Astrocyte of the spinal cord (primary cell): ENCODE data around the gene ZNF624.
A peak's percentile ranks its signal among the peaks of the same experiment; 100 is the strongest.
"Not testable (repeated sequence)": the region's sequence is repeated elsewhere in the genome, so short reads cannot be mapped to it uniquely, and the experiment has no call there.

Experiments used
- DNase-seq: peaks from one replicate; pipeline ENCODE4 v3.0.0; 2011; ENCODE audit warnings: low read depth, low spot score
- H3K4me3 ChIP-seq: 2 replicates; pipeline ENCODE4 v1.5.1; 2011; ENCODE audit warnings: low read depth, mild to moderate bottlenecking, low read length, moderate library complexity
- in situ Hi-C: cut with HindIII; loops from 2 replicates; pipeline ENCODE4 v1.10.0; 2017; ENCODE audit warnings: low sequenced_read_pairs
- TF ChIP-seq, protein P1 (sequence below): IDR thresholded peaks from 2 replicates; pipeline ENCODE4 v1.5.1; 2012; ENCODE audit warnings: low read depth, mild to moderate bottlenecking, low read length, inconsistent platforms

Gene ZNF624

DNA sequence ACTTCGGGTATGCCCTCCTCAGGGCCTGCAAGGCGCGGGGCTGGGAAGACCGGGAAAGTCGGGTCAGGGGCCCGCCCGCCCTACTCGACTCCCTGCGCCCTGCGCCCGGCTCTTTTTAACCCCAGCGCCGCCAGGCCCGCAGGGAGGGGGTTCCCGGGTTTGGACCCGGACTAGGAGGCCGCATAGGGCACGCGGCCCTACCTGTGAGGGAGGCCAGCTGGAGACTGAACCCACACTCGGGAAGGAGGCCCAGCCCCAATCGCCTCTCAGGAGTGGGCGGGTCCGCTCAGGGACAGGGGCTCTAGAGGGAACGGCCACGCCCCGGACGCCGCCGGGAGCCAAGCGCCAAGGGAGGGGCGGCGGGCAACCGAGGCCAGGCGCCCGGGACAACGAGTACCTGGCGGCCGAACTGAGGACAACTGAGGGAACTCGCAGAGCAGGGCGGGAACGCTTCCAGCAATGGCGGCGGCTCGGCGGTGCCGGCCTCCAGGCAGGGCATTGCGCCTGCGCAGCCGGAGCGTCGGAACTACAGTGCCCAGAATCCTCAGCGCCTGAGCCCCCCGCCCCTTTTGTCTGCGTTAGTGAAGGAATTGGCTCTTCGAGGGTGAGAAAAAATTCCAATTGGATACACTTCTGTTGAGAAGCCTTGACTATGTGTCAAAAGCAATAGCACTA lies at the start of gene ZNF624:
TSS of gene ZNF624 (minus strand) at position 484 of the 675 bp plus-strand sequence.
- TF ChIP-seq, protein P1, sequence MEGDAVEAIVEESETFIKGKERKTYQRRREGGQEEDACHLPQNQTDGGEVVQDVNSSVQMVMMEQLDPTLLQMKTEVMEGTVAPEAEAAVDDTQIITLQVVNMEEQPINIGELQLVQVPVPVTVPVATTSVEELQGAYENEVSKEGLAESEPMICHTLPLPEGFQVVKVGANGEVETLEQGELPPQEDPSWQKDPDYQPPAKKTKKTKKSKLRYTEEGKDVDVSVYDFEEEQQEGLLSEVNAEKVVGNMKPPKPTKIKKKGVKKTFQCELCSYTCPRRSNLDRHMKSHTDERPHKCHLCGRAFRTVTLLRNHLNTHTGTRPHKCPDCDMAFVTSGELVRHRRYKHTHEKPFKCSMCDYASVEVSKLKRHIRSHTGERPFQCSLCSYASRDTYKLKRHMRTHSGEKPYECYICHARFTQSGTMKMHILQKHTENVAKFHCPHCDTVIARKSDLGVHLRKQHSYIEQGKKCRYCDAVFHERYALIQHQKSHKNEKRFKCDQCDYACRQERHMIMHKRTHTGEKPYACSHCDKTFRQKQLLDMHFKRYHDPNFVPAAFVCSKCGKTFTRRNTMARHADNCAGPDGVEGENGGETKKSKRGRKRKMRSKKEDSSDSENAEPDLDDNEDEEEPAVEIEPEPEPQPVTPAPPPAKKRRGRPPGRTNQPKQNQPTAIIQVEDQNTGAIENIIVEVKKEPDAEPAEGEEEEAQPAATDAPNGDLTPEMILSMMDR = no peak
- peak within 1 kb of the TSS; percentile 80 for H3K4me3 ChIP-seq
- in situ Hi-C loops = no loop called here
- DNase-seq = peak; percentile 91

DNA sequence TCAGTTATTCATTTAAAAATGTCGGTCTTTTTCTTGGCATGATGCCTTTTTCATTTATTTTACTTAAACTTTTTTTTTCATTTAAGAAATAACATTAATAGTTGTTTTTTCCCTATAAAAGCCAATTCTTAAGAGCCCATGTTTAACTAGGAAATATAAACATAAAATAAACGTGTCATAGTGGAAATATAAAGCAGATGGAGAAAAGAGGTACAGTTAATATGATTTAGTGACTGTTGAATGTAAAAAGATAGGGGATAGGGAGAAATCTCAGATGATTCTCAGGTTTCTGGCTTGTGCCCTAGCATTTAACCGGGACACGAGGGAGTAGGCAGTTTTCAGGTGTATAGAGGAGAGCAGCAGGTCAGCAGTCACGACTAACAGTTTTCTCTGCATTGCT lies 44.0 kb upstream of the ZNF624 start:
- DNase-seq, in situ Hi-C loops, H3K4me3 ChIP-seq: not testable (repeated sequence)

DNA sequence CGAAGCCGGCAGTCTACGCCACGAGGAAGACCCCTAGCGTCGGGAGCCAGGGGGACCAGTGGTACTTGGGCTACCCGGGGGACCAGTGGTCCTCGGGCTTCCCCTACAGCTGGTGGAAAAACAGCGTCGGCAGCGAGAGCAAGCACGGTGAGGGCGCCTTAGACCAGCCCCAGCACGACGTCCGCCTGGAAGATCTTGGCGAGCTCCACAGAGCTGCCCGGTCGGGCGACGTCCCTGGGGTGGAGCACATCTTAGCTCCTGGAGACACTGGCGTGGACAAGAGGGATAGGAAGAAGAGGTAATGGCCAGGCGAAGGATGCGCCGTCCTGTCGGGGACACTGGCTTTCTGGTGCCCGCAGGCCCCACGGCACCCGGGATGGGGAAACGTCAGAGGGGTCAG lies 36.8 kb upstream of the ZNF624 start:
- in situ Hi-C loops, DNase-seq, H3K4me3 ChIP-seq: not testable (repeated sequence)

DNA sequence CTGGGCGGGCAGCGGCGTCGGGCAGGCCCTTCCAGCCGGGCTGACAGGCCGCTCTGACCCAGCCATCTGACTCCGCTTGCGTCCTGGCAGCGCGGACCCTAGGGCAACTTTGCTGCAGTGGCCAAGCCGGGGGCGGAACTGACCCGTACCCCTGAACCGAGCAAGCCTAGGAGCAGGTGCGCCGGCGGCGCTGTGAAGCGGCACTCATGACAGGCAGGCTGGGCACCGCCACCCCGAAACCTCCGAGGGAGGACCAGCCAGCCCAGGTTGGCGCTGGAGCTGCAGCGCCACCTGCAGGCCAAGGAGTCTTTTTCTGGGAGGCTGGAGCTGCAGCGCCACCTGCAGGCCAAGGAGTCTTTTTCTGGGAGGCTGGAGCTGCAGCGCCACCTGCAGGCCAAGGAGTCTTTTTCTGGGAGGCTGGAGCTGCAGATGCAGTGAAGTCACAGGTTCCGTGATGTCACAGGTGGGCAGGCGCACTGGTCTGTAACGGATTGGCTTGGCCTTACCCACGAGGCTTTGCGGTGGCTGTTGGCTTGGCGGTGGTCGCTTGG lies 36.2 kb upstream of the ZNF624 start, which contains the start of gene CCDC144A:
TSS of gene CCDC144A (plus strand) at position 511 of the 551 bp plus-strand sequence. CDS start 160 bp downstream, outside the sequence.
- H3K4me3 ChIP-seq, DNase-seq, in situ Hi-C loops: not testable (repeated sequence)
- TF ChIP-seq, protein P1 = peak; percentile 38

DNA sequence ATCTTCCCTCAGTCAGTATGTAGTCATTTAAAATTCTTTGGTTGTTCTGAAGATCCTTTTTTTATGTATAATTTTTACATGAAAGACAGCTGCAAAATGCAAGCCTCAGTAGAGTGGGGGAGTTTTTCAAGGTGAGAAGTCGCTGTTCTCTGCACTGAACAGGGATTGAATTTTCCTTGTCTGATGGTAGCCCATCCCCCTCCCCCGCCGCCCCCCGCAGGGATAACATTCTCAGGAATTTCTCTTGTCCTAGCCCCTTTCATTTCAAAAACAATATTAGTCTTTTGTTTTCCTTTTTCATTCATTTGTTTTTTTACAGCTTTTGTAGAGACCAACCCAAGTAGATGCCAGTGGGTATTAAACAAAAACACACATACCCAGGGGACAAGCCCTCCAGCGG lies 33.5 kb upstream of the ZNF624 start:
- in situ Hi-C loops, DNase-seq, H3K4me3 ChIP-seq: not testable (repeated sequence)

DNA sequence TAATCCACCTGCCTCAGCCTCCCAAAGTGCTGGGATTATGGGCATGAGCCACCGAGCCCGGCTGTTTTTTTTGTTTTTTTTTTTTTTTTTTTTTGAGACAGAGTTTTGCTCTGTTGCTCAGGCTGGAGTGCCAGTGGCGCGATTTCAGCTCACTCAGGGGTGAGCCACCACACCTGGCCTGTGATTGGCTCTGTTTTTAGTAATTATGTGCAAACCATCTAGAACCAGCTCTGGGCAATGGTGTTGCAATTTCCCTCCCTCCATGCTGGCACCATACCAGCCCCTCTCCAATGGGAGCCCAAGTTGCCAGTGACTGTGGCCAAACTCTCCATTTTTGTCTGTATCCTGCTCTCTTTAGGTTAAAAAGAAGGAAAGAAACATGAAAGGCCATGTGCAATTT lies 32.4 kb upstream of the ZNF624 start:
- in situ Hi-C loops, DNase-seq, H3K4me3 ChIP-seq: not testable (repeated sequence)

DNA sequence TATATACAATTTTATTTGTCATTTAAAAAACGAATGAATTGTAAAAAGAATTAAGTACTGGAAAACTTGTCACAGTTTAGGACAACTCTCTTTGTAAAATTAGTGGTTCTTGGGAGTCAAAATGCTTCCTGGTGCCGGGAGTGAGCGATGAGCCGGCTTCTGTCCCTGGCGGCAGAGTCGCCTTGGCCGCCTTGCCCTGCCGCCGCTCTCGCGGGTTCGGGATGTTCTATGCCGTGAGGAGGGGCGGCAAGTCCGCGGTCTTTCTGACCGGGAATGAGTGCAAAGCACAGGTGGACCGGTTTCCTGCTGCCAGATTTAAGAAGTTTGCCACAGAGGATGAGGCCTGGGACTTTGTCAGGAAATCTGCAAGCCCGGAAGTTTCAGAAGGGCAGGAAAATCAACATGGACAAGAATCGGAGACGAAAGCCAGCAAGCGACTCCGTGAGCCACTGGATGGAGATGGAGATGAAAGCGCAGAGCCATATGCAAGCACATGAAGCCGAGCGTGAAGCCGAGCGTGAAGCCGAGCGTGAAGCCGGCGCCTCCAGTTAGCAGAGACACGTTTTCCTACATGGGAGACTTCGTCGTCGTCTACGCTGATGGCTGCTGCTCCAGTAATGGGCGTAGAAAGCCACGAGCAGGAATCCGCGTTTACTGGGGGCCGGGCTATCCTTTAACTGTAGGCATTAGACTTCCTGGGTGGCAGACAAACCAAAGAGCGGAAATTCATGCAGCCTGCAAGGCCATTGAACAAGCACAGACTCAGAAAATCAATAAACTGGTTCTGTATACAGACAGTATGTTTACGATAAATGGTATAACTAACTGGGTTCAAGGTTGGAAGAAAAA lies 29.9 kb upstream of the ZNF624 start:
- DNase-seq, in situ Hi-C loops: not testable (repeated sequence)

DNA sequence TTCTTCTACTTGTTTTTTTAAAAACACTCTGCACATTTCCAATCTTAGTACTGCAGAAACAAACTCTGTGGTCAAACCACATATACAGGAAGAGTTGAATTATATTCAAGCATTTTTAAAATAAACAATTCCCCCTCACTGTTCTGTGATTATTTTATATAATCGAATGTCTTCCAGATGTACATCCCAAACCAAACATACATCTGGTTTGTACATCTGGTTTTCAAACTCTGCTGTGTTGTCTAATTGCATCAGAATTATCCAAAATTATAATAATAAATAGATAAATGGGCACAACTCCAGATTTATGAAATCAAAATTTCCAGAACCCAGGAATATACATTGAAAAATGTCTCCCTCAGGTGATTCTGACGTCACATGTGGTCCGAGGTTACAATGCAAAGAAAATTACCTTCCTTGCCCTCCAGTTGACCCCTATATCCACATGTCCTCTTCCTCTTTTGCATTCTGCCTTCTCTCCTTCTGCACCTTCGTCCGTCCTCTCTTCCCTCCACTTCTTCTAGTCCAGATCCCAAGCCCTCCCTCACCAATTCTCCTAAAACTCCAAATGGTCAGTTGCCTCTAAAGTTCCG lies 23.1 kb upstream of the ZNF624 start:
- no peak for DNase-seq
- H3K4me3 ChIP-seq = no peak overlapping the region
- in situ Hi-C loops = no loop called here
- TF ChIP-seq, protein P1 = no peak

More for the DNA sequence above, 29.9 kb upstream of the ZNF624 start:
- not testable (repeated sequence) for H3K4me3 ChIP-seq

DNA sequence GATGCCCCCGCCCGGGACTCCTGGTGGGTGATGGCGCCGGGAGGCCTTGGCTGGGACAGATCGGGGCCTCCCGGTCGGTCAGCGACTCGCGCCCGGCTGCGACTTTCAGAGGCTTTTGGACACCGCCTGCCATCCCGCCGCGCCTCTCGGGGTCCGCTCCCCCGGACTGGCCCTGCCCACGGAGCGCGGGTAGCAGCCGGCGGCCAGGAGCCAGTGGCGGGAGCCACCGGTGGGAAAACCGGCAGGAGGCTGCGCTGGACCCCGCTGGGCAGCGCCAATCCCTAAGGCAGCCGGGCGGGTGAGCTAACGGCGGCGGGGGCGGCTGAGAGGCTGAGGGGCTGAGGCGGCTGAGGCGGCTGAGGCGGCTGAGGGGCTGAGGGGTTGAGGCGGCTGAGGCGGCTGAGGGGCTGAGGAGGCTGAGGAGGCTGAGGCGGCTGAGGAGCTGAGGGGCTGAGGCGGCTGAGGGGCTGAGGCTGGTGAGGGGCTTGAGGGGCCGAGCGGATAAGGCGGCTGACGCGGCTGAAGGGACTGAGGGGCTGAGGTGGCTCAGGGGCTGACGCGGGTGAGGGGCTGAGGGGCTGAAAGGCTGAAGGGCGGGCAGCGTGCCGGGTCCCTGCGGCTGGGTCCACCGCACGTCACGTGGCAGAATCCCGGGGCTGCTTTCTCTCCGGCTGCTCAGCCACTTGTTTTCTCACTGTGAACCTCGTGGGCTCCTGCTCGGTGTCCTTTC lies 13.4 kb upstream of the ZNF624 start:
- DNase-seq, in situ Hi-C loops: not testable (repeated sequence)
- peak overlapping the region; percentile 30 for H3K4me3 ChIP-seq

DNA sequence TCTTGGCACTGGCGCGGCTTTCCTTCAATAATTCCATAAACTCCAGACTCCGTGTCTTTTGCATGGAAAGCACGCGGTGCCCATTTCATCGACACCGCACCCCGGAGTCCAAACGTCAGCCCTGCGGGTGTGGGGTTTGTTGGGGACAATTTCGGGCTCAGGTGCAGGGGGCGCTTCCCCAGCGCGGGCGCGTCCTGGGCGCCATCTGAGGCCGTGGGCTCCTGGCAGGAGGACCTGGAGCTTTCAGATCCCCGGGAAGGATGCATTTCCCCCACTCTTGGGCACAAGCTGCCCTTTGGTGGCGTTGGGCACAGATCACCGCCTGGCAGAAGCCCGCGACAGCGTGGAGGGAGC lies 12.9 kb upstream of the ZNF624 start:
- in situ Hi-C loops, DNase-seq: not testable (repeated sequence)
- peak overlapping the region; percentile 30 for H3K4me3 ChIP-seq
